Umbilical cord (tissue), 2 donors: ENCODE measurements around the gene ALDH1A3. TPM values are rescaled to one million over a fixed set of nuclear protein-coding genes. Genes with fewer than 3 reads are reported as not detected.
A peak's percentile ranks its signal among the peaks of the same experiment; 100 is the strongest.

Experiments used
- DNase-seq: peaks from one replicate; pipeline ENCODE4 v3.0.0-alpha.2; 2015; ENCODE audit warnings: low spot score
- total RNA-seq: library from RNA; depleted of rRNA; stranded (reverse); fragments of >200 nt; gene quantifications from one replicate; pipeline ENCODE4 v1.2.3, GENCODE V29; 2014; ENCODE audit warnings: low replicate concordance; ENCODE audit not compliant: insufficient read depth

The ALDH1A3 gene
- total RNA-seq, 1 donor from 2014 or later, result 2.2 TPM

- no peak for DNase-seq
Observed at GRCh38 chr15:100901702-100902435, 22.2 kb downstream of the ALDH1A3 start.

DNA sequence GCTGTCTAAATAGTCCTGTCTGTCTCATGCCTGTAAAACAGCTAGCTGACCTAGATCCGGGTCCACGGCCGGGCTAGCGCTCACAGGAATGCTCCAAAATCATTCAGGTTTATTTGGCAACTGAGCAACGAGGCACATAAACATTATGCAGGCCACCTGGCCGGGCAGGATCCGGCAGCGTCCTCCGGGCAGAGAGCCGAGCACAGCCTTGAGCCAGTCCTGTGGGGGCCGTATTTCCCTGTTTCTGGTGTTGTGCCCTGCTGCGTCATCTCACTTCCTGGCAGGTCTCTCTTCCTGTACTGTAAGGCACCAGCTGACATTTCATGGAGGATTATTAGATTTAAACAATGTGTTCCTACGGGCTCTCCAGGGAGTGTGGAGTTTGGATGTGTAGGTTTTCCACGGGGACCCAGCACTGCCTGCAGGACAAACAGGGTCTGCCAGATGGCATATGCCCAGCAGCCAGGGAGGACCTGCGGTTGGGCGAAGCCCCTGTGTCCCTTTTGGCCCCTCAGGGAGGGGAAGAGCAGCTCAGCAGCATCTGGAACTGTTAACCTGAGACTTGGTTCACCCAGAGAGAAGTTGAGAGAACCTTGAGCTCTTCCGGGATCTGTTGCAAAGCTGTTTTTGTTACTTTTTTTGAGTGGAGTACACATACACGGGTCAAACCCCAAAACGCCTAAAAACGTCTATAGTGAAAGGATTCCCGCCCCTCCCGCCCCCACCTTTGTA lies 23.0 kb downstream of the ALDH1A3 start:
- DNase-seq, result peak; percentile 84

GRCh38 chr15:100903168-100903554 lies 23.5 kb downstream of the ALDH1A3 start:
- DNase-seq, result no peak

- no peak for DNase-seq
Observed at GRCh38 chr15:100905850-100906249, 26.2 kb downstream of the ALDH1A3 start.

DNA sequence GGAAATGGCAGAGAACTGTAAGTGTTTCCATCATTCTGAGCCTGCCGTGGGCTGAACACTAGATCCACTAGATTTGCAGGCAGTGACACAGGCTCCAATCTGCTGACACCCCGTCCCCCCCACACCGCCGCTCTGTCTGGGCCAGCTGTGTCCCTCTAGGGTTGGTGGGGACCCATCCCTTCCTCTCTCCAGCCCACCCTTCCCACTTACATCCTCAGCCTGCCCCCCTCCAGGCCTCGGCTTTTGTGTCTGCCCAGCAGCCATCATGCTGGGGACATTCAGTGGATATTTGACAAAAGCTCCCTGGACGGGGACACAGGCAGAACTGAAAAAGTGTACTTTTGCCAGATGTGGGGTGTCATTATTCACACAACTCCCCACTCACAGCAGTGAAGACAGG lies 28.8 kb downstream of the ALDH1A3 start:
- no peak for DNase-seq

DNA sequence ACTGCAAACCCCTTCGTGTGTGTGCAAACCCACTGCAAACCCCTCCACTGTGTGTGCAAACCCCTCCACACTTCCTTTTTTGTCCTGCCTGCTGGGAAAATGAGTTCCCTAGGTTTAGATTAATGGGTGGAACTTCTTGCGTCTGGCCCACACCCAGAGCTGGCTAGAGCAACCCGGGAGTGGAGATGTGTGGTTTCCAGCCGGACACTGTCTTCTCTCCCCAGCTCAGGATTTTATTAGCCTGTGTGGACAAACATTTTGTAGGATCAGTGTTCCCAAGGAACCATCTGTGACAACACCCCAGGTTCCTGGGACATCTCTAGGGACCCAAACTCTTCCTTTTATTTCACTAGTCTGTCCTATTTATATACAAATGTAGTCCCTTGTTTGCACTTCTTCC lies 29.9 kb downstream of the ALDH1A3 start:
- DNase-seq, result peak; percentile 19

DNA sequence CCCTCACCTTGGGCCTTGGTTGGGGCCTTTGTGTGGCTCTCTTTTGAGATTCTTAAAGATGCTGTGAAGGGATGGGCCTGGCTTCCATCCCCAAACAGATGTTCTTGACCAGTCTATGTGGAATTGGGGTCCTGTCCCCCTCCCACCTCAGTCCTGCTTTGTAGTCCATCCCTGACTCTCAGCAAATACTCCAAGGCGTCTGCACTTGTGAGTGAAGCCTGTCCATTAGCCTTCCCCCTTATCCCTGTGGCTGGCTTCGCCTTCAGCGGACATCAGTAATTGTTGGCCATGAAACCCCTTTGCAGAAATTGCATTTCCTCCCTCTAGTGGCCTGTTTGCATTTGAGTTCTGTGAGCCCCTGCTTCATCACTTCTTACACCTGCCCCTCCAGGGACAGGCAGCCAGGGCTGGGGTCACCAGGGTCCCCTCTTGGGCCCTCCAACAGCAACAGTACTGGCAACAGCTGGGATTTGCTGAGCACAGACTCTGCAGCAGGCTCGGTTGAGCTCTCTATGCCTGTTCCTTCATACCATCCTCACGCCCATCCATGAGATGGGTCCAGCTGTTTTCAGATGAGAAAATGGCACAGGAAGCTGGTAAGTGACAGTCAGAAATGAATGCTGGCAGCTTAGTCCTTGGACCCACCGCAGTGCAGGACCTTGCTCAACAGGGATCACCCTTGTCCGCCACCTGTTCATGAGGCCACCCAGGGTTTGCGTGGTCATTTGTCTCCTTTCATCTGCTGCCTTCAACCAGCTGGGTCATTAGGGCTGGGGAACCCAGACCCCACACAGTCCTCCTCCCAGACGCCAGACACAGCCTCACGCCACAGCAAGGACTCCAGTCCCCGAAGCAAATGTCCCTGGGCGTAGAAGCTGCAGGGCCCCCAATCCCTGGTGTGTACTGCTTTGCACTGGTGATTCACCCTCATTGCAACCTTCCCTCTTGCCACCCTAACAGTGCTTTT lies 30.6 kb downstream of the ALDH1A3 start:
- DNase-seq, result no peak

- no peak for DNase-seq
Observed at GRCh38 chr15:100911086-100911485, 31.5 kb downstream of the ALDH1A3 start.

DNA sequence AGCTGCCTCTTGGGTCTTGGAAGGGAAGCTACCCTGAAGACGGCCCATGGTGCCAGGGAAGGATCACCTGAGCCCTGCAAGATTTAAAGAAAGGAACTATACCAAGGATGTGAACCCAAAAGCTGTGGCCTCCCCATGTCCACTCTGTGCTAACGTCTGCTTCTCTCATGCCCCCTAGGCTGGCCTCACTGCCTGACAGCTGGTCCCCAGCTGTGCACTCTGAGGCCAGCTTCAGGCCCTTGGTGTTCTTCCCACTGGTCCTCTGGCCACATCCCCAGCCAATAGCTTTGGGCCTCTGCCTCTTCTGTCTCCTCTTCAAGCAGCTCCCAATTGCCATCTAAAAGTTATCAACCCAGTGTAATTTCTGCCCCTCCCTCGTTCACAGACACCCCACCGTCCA lies 34.3 kb downstream of the ALDH1A3 start:
- no peak for DNase-seq

DNA sequence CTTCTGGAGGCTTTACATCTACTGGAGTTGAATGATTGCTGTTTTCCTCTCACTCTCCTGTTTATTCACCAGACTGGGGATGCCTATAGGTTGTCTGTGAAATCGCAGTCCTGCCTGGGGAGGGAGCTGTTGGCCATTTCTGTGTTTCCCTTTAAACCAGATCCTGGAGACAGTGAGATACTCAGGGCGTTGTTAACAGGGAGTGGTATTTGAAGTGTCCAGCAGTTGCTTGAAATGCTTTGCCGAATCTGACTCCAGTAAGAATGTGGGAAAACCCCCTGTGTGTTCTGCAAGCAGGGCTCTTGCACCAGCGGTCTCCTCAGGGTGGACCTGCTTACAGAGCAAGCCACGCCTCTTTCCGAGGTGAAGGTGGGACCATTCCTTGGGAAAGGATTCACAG lies 35.2 kb downstream of the ALDH1A3 start:
- DNase-seq, result no peak

DNA sequence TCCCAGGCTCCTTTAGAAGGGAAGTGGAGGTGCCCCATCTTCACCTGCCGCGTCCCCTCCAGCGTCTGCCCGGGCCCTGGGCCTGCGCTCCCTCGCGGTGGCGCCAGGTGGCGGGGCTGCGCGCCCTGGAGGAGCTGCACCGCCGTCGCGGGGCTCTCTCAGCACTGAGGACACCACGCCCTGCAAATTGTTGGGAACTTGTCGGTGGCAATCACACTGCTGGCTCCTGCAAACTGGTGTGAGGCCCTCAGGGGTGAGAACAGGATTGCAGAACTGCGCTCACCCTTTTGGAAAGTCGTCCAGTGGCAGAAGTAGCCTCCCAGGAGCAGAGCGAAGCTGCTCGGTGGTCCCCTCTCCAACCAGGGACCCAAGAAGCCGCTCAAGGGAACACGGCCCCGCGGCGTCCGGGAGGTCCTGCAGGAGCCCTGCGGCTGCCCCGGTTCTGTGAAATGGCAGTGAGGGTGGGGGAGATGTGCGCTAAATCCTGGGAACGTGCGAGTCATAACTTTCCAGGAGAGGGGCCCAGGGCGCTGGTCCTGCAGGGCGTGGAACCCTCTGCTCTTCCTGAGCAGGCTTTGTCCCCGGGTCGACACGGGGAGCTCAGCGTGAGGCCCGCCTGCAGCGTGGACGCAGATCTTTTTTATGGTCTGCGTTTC lies 38.5 kb downstream of the ALDH1A3 start:
- DNase-seq, result peak; percentile 56

GRCh38 chr15:100918690-100919480 lies 39.3 kb downstream of the ALDH1A3 start, which contains the start of gene LRRK1:
TSS of gene LRRK1 (plus strand) at chr15:100919357. CDS start at chr15:100924633, 5,276 bp downstream.
- DNase-seq, result peak; percentile 29

- no peak for DNase-seq
Observed at GRCh38 chr15:100919481-100920405, 40.1 kb downstream of the ALDH1A3 start.

- DNase-seq, result no peak
Observed at GRCh38 chr15:100920516-100921135, 41.0 kb downstream of the ALDH1A3 start.

DNA sequence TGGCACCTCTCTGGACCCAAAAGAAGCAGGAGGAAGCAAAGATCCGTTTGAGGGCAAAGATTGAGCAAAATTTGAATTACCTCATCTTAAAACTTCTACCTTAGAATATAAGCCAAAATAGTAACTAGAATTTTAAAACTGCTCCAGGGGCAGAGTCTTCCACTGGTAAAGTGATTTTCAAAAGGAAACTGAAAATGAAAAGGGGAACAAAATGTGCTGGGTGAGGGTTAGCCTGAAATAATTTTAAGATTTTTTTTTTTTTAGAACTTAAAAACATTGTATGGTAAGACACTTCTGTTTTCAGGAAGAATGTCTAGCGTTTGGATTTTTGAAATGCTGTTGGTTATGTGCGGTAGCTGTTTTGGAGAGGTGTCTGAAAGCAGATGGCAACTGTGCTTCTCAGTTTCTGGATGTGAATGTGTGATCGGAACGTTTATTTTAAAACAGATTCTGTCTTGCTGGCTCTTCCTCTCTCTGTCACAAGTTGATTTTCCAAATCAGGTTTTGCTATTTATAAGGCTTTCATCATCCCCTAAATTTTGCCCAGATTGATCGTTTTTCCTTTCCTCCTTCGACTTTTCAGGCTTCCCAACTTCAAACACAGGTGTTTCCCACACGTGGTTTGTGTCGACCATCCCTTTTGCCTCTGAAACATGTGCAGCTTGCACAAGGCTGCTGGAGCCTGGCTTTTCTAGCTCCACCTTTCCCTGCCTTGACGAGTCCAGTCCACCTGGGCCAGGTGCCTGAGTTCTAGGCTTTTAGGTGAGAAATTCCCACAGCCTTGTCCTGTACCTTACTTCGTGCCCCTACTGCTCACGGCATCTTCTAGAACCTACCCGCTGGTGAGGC lies 42.8 kb downstream of the ALDH1A3 start:
- DNase-seq, result no peak

DNA sequence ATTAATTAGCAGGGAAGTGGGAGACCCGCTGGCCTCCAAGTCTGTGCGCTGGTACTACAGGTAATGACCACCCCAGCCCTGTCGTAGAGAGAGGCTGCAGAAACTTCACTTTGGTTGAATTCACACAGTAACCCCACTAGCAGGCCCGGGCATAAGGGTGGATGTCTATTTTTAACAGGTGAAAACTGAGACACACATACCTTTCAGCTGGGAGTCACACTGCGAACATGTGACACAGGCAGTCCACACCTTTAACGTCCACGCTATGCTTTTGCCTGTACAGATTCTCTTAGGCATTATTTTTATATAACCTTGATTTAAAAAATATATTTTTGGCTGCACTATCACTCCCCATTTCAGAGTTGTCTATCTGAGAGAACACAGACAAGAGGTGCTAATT lies 43.4 kb downstream of the ALDH1A3 start:
- DNase-seq, result no peak

- DNase-seq, result no peak
Observed at GRCh38 chr15:100923902-100924301, 44.3 kb downstream of the ALDH1A3 start.

DNA sequence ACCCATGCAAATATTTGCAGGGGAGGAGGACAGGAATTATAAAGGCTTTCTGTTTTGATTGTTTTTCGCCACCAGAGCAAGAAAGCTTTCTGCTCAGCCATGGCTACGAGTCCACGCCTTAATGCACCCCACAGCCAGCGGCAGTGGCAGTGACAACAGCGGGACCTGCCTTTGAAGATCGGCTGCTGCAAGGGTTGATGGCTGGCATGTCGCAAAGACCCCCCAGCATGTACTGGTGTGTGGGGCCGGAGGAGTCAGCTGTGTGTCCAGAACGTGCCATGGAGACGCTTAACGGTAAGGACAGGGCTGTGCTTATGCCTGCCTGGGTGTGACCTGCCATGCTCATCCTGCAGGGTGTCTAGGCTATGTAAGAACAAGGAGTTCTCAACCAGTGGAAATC lies 44.8 kb downstream of the ALDH1A3 start:
- DNase-seq, result no peak
